GM21717 (cell line): Measurements from ENCODE around the gene ARHGAP15.

Experiments
- ATAC-seq: cut with Tn5 transposase; IDR thresholded peaks from one replicate; pipeline ENCODE4 v1.9.1; 2021; ENCODE audit warnings: mild to moderate bottlenecking, moderate library complexity; ENCODE audit not compliant: unreplicated experiment

ARHGAP15 gene

GRCh38 chr2:143607231-143608062, 478.2 kb downstream of the ARHGAP15 start:
- no peak for ATAC-seq

GRCh38 chr2:143608063-143608423, 478.8 kb downstream of the ARHGAP15 start:
- ATAC-seq: no peak

- ATAC-seq: no peak
Measured at GRCh38 chr2:143608758-143609157, 479.5 kb downstream of the ARHGAP15 start.

GRCh38 chr2:143611336-143611735, 482.1 kb downstream of the ARHGAP15 start:
- no peak for ATAC-seq

GRCh38 chr2:143615562-143615961, 486.3 kb downstream of the ARHGAP15 start:
- ATAC-seq: no peak

GRCh38 chr2:143616452-143616851, 487.2 kb downstream of the ARHGAP15 start:
- ATAC-seq: no peak

GRCh38 chr2:143617803-143618415, 488.7 kb downstream of the ARHGAP15 start:
- ATAC-seq: no peak

GRCh38 chr2:143622106-143622505, 492.9 kb downstream of the ARHGAP15 start:
- ATAC-seq: no peak

- ATAC-seq: no peak
Measured at GRCh38 chr2:143623231-143623908, 494.2 kb downstream of the ARHGAP15 start.

- ATAC-seq: no peak
Measured at GRCh38 chr2:143623909-143624260, 494.7 kb downstream of the ARHGAP15 start.

GRCh38 chr2:143629340-143629739, 500.1 kb downstream of the ARHGAP15 start:
- no peak for ATAC-seq

GRCh38 chr2:143632751-143633374, 503.6 kb downstream of the ARHGAP15 start:
- ATAC-seq: no peak

- ATAC-seq: no peak
Measured at GRCh38 chr2:143633419-143633818, 504.2 kb downstream of the ARHGAP15 start.

GRCh38 chr2:143635302-143635701, 506.1 kb downstream of the ARHGAP15 start:
- no peak for ATAC-seq

- no peak for ATAC-seq
Measured at GRCh38 chr2:143635936-143636335, 506.7 kb downstream of the ARHGAP15 start.

- no peak for ATAC-seq
Measured at GRCh38 chr2:143640826-143641225, 511.6 kb downstream of the ARHGAP15 start.

- no peak for ATAC-seq
Measured at GRCh38 chr2:143645921-143646645, 516.9 kb downstream of the ARHGAP15 start.

- ATAC-seq: no peak
Measured at GRCh38 chr2:143649226-143649740, 520.1 kb downstream of the ARHGAP15 start.

- no peak for ATAC-seq
Measured at GRCh38 chr2:143652692-143653091, 523.5 kb downstream of the ARHGAP15 start.

- no peak for ATAC-seq
Measured at GRCh38 chr2:143668234-143668633, 539.0 kb downstream of the ARHGAP15 start.

GRCh38 chr2:143674051-143674450, 544.8 kb downstream of the ARHGAP15 start:
- ATAC-seq: no peak
